ENCODE measurements around the gene MAPK9.

The MAPK9 gene

GRCh38 chr5:180330810-180331646, 39.1 kb upstream of the MAPK9 start:
- no peak for DNase-seq (ENCODE audit: low spot score in 2 of 2)
- peaks cover 21% of the 10 kb centered on the region for H3K4me1 Mint-ChIP-seq
- no peaks in the 10 kb centered on the region for H3K36me3 Mint-ChIP-seq
- H3K27ac Mint-ChIP-seq = peak overlapping the region; percentile 60
- H3K4me3 Mint-ChIP-seq = no peak overlapping the region
- no peaks in the 10 kb centered on the region for H3K9me3 Mint-ChIP-seq
- ATAC-seq = peak; percentile 49

GRCh38 chr5:180330270-180330648, 38.4 kb upstream of the MAPK9 start:
- peak; percentile 64 for ATAC-seq
- Mint-ChIP-seq H3K27ac (peak overlapping the region; percentile 60), H3K4me3 (no peak overlapping the region), H3K9me3 (no peaks in the 10 kb centered on the region), H3K4me1 (peaks cover 21% of the 10 kb centered on the region), H3K36me3 (no peaks in the 10 kb centered on the region)
- no peak for DNase-seq (ENCODE audit: low spot score in 2 of 2)

GRCh38 chr5:180329606-180330269, 37.9 kb upstream of the MAPK9 start:
- Mint-ChIP-seq H3K27ac (peak overlapping the region; percentile 60), H3K4me3 (no peak overlapping the region), H3K4me1 (peaks cover 21% of the 10 kb centered on the region), H3K36me3 (no peaks in the 10 kb centered on the region), H3K9me3 (no peaks in the 10 kb centered on the region)
- DNase-seq (ENCODE audit: low spot score in 2 of 2) (no peak), ATAC-seq (no peak)

- Mint-ChIP-seq H3K9me3 (no peaks in the 10 kb centered on the region), H3K36me3 (no peaks in the 10 kb centered on the region)
- ATAC-seq = no peak
Observed at GRCh38 chr5:180329138-180329435, 37.2 kb upstream of the MAPK9 start.

GRCh38 chr5:180328296-180329137, 36.6 kb upstream of the MAPK9 start:
- peak; percentile 88 for ATAC-seq
- H3K9me3 Mint-ChIP-seq = no peaks in the 10 kb centered on the region
- DNase-seq (ENCODE audit: low spot score in 2 of 2) = peak; percentile 74 to 89
- peaks cover 21% of the 10 kb centered on the region for H3K4me1 Mint-ChIP-seq
- H3K27ac Mint-ChIP-seq = no peak overlapping the region
- H3K36me3 Mint-ChIP-seq = no peaks in the 10 kb centered on the region
- H3K4me3 Mint-ChIP-seq = no peak overlapping the region

More at GRCh38 chr5:180329138-180329435, 37.2 kb upstream of the MAPK9 start:
- no peak for DNase-seq (ENCODE audit: low spot score in 2 of 2)
- Mint-ChIP-seq H3K4me1 (peaks cover 21% of the 10 kb centered on the region), H3K27ac (no peak overlapping the region), H3K4me3 (no peak overlapping the region)

- Mint-ChIP-seq H3K4me1 (peaks cover 21% of the 10 kb centered on the region), H3K27ac (no peak overlapping the region), H3K9me3 (no peaks in the 10 kb centered on the region), H3K36me3 (no peaks in the 10 kb centered on the region), H3K4me3 (no peak overlapping the region)
- no peak for DNase-seq (ENCODE audit: low spot score in 2 of 2)
- no peak for ATAC-seq
Observed at GRCh38 chr5:180326989-180327565, 35.2 kb upstream of the MAPK9 start.

GRCh38 chr5:180324601-180324950, 32.7 kb upstream of the MAPK9 start:
- ATAC-seq (no peak), DNase-seq (ENCODE audit: low spot score in 2 of 2) (no peak)
- Mint-ChIP-seq H3K4me3 (no peak overlapping the region), H3K9me3 (no peaks in the 10 kb centered on the region), H3K27ac (no peak overlapping the region), H3K4me1 (peaks cover 11% of the 10 kb centered on the region), H3K36me3 (no peaks in the 10 kb centered on the region)

- Mint-ChIP-seq H3K27ac (no peak overlapping the region), H3K4me3 (no peak overlapping the region), H3K9me3 (no peaks in the 10 kb centered on the region), H3K4me1 (peaks cover 11% of the 10 kb centered on the region), H3K36me3 (no peaks in the 10 kb centered on the region)
- DNase-seq (ENCODE audit: low spot score in 2 of 2) (no peak), ATAC-seq (no peak)
Observed at GRCh38 chr5:180323941-180324600, 32.2 kb upstream of the MAPK9 start.

GRCh38 chr5:180323160-180323559, 31.3 kb upstream of the MAPK9 start:
- Mint-ChIP-seq H3K9me3 (no peaks in the 10 kb centered on the region), H3K36me3 (no peaks in the 10 kb centered on the region), H3K4me1 (peaks cover 1% of the 10 kb centered on the region), H3K27ac (no peak overlapping the region), H3K4me3 (no peak overlapping the region)
- no peak for DNase-seq (ENCODE audit: low spot score in 2 of 2)
- no peak for ATAC-seq

- ATAC-seq (no peak), DNase-seq (ENCODE audit: low spot score in 2 of 2) (no peak)
- Mint-ChIP-seq H3K27ac (no peak overlapping the region), H3K9me3 (no peaks in the 10 kb centered on the region), H3K4me1 (peaks cover 7% of the 10 kb centered on the region), H3K4me3 (no peak overlapping the region), H3K36me3 (no peaks in the 10 kb centered on the region)
Observed at GRCh38 chr5:180318456-180319089, 26.7 kb upstream of the MAPK9 start.

GRCh38 chr5:180316586-180316985, 24.7 kb upstream of the MAPK9 start:
- Mint-ChIP-seq H3K9me3 (no peaks in the 10 kb centered on the region), H3K27ac (no peak overlapping the region), H3K4me3 (no peak overlapping the region), H3K36me3 (no peaks in the 10 kb centered on the region), H3K4me1 (peaks cover 7% of the 10 kb centered on the region)
- ATAC-seq (no peak), DNase-seq (ENCODE audit: low spot score in 2 of 2) (no peak)

- ATAC-seq (peak; percentile 58), DNase-seq (ENCODE audit: low spot score in 2 of 2) (peak; percentile 76 to 89)
- Mint-ChIP-seq H3K9me3 (no peaks in the 10 kb centered on the region), H3K36me3 (no peaks in the 10 kb centered on the region), H3K4me1 (peaks cover 7% of the 10 kb centered on the region), H3K27ac (no peak overlapping the region), H3K4me3 (no peak overlapping the region)
Observed at GRCh38 chr5:180315762-180316212, 23.9 kb upstream of the MAPK9 start.

GRCh38 chr5:180313677-180314505, 22.0 kb upstream of the MAPK9 start:
- Mint-ChIP-seq H3K27ac (peak overlapping the region; percentile 63), H3K36me3 (no peaks in the 10 kb centered on the region), H3K4me3 (peak overlapping the region; percentile 62), H3K4me1 (peaks cover 7% of the 10 kb centered on the region), H3K9me3 (no peaks in the 10 kb centered on the region)
- DNase-seq (ENCODE audit: low spot score in 2 of 2) = peak in 1 of 2 donors; percentile 68
- ATAC-seq = peak; percentile 97

GRCh38 chr5:180311216-180311615, 19.3 kb upstream of the MAPK9 start:
- ATAC-seq = no peak
- no peak overlapping the region for H3K4me3 Mint-ChIP-seq
- no peaks in the 10 kb centered on the region for H3K9me3 Mint-ChIP-seq

More at GRCh38 chr5:180311216-180311615, 19.3 kb upstream of the MAPK9 start:
- DNase-seq (ENCODE audit: low spot score in 2 of 2) = no peak
- Mint-ChIP-seq H3K27ac (no peak overlapping the region), H3K4me1 (peaks cover 7% of the 10 kb centered on the region), H3K36me3 (no peaks in the 10 kb centered on the region)

All from stimulated activated effector memory CD8-positive, alpha-beta T cell treated with anti-CD3 and anti-CD28 coated beads, Interleukin-12 subunit alpha, Interleukin-12 subunit beta, amount 100 ng/mL, for 72 hours (primary cell).